Measurements from ENCODE around the gene MAFG.

The MAFG gene

GRCh38 chr17:81871387-81872230, 55.9 kb downstream of the MAFG start (continued):
- peak; percentile 92 for TF ChIP-seq TSHZ2 (CRISPR knock-in tag; IDR thresholded peaks at IDR 0.05)
- peak; percentile 94 for TF ChIP-seq CSDC2 (CRISPR knock-in tag; IDR thresholded peaks at IDR 0.05)
- TF ChIP-seq GLIS3 (CRISPR knock-in tag; IDR thresholded peaks at IDR 0.05) = peak; percentile 27
- TF ChIP-seq CSRNP3 (CRISPR knock-in tag; IDR thresholded peaks at IDR 0.05) = no peak
- 0 out of 2 replicates have a peak, but pooled peaks have one; percentile 32 for TF ChIP-seq ZFP30 (CRISPR knock-in tag; IDR thresholded peaks at IDR 0.05)

- ATAC-seq = peak; percentile 1; the same call in 2 of the 3 replicates
- no peak for TF ChIP-seq ZNF565 (CRISPR knock-in tag; conservative IDR thresholded peaks at IDR 0.05; ENCODE audit: low read depth)
- TF ChIP-seq ZFP3 (CRISPR knock-in tag; IDR thresholded peaks at IDR 0.05) = no peak
- no peak for TF ChIP-seq ZNF70 (CRISPR knock-in tag; IDR thresholded peaks at IDR 0.05)
- TF ChIP-seq CSDC2 (CRISPR knock-in tag; IDR thresholded peaks at IDR 0.05) = no peak
- no peak for TF ChIP-seq CSRNP3 (CRISPR knock-in tag; IDR thresholded peaks at IDR 0.05)
- TF ChIP-seq BACH2 (CRISPR knock-in tag; IDR thresholded peaks at IDR 0.05; ENCODE audit: borderline replicate concordance) = no peak
- no peak for TF ChIP-seq CREB5 (CRISPR knock-in tag; IDR thresholded peaks at IDR 0.05; ENCODE audit: low read depth)
Measured at GRCh38 chr17:81870981-81871386, 56.6 kb downstream of the MAFG start, which contains the start of gene ARHGDIA. TSS of gene ARHGDIA (minus strand) at chr17:81871337. CDS start at chr17:81869930, 1,407 bp downstream.

GRCh38 chr17:81870131-81870980, 57.2 kb downstream of the MAFG start:
- TF ChIP-seq ISL1 (CRISPR knock-in tag; IDR thresholded peaks at IDR 0.05) (no peak), ARNTL (CRISPR knock-in tag; IDR thresholded peaks at IDR 0.05; ENCODE audit: borderline replicate concordance, low read depth) (no peak), PPARA (CRISPR knock-in tag; IDR thresholded peaks at IDR 0.05; ENCODE audit: borderline replicate concordance) (no peak), ZFP30 (CRISPR knock-in tag; IDR thresholded peaks at IDR 0.05) (no peak), CREB5 (CRISPR knock-in tag; IDR thresholded peaks at IDR 0.05; ENCODE audit: low read depth) (0 out of 2 replicates have a peak, but pooled peaks have one; percentile 25), OSR1 (CRISPR knock-in tag; IDR thresholded peaks at IDR 0.05) (no peak), BACH2 (CRISPR knock-in tag; IDR thresholded peaks at IDR 0.05; ENCODE audit: borderline replicate concordance) (no peak), GLIS3 (CRISPR knock-in tag; IDR thresholded peaks at IDR 0.05) (0 out of 2 replicates have a peak, but pooled peaks have one; percentile 47), TSHZ2 (CRISPR knock-in tag; IDR thresholded peaks at IDR 0.05) (no peak), TOX (CRISPR knock-in tag; IDR thresholded peaks at IDR 0.05; ENCODE audit: borderline replicate concordance) (no peak), ZNF565 (CRISPR knock-in tag; conservative IDR thresholded peaks at IDR 0.05; ENCODE audit: low read depth) (no peak), ESRRG (CRISPR knock-in tag; IDR thresholded peaks at IDR 0.05) (0 out of 2 replicates have a peak, but pooled peaks have one; percentile 2), ZNF8 (CRISPR knock-in tag; IDR thresholded peaks at IDR 0.05) (no peak), ZNF70 (CRISPR knock-in tag; IDR thresholded peaks at IDR 0.05) (no peak), TCF4 (CRISPR knock-in tag; IDR thresholded peaks at IDR 0.05; ENCODE audit: borderline replicate concordance) (no peak), PATZ1 (CRISPR knock-in tag; IDR thresholded peaks at IDR 0.05; ENCODE audit: borderline replicate concordance) (0 out of 2 replicates have a peak, but pooled peaks have one; percentile 21), ZFP3 (CRISPR knock-in tag; IDR thresholded peaks at IDR 0.05) (no peak)
- peak; percentile 0; the same call in 2 of the 3 replicates for ATAC-seq
